Amniotic epithelial cell (primary cell): ENCODE results near the gene RNF157.
A peak's percentile ranks its signal among the peaks of the same experiment; 100 is the strongest.
"Not testable (repeated sequence)": the region's sequence is repeated elsewhere in the genome, so short reads cannot be mapped to it uniquely, and the experiment has no call there.

Source experiments
- DNase-seq: peaks from one replicate; pipeline ENCODE4 v3.0.0-alpha.2; 2010; ENCODE audit warnings: low read depth

Gene RNF157

GRCh38 chr17:76270770-76271668, 30.7 kb upstream of the RNF157 start:
- no peak for DNase-seq

DNA sequence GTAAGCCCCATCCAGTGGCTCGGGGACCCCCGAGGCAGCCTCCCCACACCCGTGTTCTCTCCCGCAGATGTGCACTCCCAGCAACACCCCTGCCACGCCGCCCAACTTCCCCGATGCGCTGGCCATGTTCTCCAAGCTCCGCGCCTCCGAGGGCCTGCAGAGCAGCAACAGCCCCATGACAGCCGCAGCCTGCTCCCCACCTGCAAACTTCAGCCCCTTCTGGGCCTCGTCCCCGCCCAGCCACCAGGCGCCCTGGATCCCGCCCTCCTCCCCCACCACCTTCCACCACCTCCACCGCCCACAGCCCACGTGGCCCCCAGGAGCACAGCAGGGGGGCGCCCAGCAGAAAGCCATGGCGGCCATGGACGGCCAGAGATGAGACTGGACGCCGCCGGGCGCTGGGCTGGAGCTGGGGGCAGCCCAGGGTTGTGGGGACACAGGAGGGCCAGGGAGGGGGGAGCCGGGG, 29.9 kb upstream of the RNF157 start:
- DNase-seq, result no peak

DNA sequence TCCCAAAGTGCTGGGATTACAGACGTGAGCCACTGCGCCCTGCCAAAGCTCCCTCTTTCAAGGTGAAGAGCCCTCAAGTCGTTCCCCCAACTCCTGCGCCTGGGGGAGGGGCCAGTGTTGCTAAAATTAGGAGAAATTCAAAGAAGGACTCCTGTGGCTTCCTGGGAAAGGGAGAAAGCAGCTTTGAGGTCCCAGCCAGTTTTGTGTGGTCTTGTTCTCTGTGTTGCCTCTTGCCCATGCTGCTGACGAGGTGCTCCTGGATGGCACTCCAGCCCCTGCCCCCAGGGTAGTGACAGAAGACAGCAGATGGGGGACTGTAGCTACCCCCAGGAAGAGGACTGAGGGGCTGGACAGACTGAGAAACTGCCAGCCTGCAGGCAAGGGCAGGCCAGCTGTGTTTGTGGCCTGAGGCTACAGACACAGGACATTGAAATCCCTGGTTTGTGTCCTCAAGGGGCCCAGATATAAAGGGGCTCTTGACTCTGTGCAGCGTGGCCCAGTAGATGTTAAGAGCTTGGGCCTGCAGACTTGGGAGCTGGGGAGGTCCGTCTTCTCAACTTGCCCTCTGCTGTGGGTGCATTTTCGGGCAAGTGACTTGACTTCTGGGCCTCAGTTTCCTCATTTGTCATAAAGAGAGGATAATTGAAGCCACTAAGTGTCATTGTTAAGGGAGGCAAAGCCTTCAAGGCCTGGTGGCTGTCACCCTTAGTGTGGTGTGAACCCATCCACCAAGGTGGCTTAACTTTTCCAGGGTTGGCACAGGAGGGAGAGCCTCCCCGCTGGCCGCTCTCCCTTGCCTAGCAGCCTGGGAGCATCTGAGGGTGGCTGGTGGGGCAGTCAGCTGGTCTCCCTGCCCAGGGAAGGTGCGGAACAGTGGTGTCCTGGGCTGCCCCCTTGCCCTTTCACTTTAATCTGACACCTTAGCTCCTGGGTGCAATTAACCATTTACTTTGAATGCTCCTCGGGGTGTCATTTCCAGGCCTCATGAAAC, 29.0 kb upstream of the RNF157 start:
- DNase-seq, result no peak

GRCh38 chr17:76268015-76268749, 27.9 kb upstream of the RNF157 start:
- peak; percentile 82 for DNase-seq

- not testable (repeated sequence) for DNase-seq
Measured at GRCh38 chr17:76267581-76268001, 27.3 kb upstream of the RNF157 start.

GRCh38 chr17:76267051-76267576, 26.8 kb upstream of the RNF157 start:
- DNase-seq, result no peak

DNA sequence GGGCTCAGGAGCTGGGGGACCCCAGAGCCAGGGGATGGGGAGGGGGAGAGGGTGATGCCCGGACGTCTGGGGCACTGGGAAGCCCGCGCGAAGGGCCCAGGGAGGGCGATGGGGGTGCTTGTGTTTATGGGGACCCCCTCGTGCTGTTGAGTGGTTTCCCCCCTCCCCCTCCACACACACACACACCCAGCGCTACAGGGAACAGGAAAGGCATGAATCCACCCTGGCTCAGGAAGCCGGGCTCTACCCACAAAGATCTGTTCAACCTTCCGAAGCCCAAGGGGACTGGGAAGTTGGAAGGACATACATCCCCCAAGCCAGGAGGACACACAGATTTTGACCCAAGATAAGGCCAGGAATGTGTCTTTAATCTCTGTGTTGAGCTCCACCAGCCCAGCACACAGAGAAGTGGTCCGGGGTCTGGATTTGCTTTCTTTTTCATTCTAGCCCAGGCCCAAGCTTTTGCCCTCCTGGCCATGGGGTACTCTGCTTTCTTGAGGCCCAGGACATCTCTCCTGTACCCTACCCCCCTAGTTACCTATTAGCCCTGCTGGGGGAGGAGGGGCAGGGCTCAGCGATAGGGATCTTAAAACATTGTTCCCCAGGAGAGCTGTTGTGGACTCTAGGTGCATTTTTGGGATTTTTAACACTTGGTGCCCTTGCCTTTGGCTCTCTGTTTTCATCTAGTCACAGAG, 26.1 kb upstream of the RNF157 start:
- DNase-seq, result peak; percentile 47

DNA sequence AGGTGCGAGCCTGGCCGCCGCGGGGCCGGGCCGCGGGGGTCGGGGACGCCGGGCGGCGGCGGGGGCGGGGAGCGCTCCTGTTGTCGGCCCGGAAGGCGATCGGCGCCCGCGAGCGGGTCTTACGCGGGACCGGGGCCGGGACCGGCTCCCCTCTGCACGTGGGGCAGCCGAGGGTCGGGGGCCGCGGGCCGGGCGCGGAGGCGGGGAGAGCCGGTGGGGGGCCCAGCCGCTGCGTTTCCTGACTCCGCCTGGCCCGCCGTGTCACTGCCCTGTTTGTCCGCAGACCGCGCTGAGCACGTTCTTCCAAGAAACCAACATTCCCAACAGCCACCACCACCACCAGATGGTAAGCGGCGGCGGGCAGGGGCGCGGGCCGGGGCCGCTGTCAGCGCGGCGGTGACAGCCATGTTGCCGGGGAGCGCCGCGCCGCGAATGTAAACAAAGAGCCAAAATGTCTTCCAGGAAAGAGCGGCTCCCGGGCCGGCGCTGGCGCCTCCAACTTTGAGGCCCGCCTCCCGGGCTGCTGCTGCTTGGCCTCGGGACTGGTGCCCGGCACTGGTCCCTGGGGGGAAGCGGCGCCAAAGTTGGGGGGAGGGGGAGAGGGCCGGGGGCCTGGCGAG, 25.4 kb upstream of the RNF157 start:
- no peak for DNase-seq

DNA sequence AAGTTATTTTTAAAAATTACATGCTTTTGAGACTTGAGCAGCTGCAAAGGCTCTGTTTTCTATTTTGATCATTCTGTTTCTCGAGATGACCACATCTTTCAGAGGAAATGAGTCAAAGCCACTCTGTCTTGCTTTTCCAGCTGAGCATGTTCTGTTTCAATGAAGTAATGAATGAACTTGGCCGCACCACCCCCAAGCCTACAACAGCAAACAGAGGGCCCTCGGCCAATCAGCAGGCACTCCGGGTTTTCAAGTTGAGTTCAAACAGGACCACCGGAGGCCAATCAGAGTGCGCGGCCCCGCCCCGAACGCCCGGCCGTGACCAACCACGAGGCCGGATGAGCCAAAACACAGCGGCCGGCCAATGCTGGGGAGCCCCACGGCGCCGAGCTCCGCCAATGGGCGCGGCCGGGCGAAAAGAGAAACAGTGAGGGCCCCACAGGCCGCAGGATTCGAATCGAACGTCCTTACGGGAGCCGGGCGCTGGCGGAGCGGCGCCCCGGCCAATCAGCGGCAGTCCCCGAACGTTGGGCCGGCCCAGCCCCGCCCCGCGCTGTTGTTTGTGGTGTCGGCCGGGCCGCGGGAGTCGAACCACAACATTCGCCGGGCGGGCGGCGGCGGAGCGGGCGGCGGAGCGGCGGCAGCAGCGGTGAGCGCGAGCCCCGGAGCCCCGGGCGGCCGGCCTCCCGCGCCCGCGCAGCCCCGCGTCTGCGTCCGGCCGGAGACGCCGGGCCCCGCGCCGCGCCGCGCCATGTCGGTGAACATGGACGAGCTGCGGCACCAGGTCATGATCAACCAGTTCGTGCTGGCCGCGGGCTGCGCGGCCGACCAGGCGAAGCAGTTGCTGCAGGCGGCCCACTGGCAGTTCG, 24.7 kb upstream of the RNF157 start, which contains the start of gene UBALD2:
UBALD2 (plus strand) TSS at position 594 of the 869 bp plus-strand sequence; CDS start at position 752, 158 bp downstream.
- DNase-seq, result peak; percentile 100

DNA sequence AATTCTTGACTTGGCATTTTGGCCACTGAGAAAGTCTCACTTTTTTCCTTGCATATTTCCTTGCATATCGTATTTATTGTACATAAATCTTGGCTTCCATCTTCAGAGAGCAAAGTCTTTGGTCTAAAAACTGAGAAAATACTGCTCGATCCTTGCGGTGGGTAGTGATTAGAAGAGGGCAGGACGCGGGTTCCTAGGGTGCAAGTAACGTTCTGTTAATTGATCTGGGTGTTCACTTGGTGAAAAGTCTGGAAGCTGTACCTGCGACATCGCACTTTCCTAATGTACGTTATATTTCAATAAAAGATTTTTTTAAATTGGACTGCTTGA, 24.1 kb upstream of the RNF157 start:
- no peak for DNase-seq

DNA sequence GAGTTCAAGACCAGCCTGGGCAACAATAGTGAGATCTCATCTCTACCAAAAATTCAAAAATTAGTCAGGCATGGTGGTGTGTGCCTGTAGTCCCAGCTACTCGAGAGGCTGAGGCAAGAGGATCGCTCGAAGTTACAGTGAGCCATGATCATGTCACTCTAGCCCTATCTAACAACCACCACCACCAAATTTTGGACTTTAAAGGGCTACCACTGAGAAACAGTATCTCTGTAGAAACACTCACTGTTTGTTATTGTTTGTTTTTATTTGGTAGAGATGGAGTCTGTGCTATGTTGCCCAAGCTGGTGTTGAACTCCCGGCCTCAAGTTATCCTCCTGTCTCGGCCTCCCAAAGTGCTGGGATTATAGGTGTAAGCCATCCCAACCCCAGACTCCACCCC, 23.6 kb upstream of the RNF157 start:
- no peak for DNase-seq

GRCh38 chr17:76262732-76263344, 22.5 kb upstream of the RNF157 start:
- no peak for DNase-seq

- no peak for DNase-seq
Measured at GRCh38 chr17:76261421-76262215, 21.3 kb upstream of the RNF157 start.

DNA sequence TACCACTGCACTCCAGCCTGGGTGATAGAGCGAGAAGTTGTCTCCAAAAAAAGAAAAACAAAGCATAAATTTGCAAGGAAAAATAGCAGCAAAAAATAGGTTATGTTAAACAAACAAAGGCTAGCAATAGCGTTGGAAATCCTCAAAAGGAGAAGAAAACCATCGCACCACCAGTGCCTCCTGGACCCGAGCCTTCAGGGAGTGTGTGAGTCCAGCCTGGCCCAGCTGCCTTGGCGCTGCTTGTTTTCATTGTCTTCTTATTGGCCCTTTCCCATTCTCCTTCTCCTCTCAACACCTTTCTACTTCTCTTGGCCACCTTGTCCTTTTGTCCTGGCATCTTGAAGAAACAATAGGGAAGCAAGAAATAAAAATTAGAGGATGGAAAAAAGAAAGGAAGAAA, 20.4 kb upstream of the RNF157 start:
- no peak for DNase-seq

DNA sequence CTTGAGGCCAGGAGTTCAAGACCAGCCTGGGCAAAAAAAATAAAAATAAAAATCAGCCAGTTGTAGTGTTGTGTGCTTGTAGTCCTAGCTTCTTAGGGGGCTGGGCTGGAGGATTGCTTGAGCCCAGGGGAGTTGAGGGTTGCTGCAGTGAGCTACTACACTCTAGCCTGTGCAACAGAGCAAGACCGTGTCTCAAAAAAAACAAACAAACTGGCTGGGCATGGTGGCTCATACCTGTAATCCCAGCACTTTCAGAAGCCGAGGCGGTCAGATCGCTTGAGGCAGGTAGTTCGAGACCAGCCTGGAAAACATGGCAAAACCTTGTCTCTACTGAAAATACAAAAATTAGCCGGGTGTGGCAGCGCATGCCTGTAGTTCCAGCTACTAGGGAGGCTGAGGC, 19.9 kb upstream of the RNF157 start:
- no peak for DNase-seq

- peak; percentile 39 for DNase-seq
Measured at GRCh38 chr17:76256430-76257050, 16.2 kb upstream of the RNF157 start.

- DNase-seq, result no peak
Measured at GRCh38 chr17:76255801-76256429, 15.6 kb upstream of the RNF157 start.
